ENCODE measurements around the gene CCDC85B.

DNA sequence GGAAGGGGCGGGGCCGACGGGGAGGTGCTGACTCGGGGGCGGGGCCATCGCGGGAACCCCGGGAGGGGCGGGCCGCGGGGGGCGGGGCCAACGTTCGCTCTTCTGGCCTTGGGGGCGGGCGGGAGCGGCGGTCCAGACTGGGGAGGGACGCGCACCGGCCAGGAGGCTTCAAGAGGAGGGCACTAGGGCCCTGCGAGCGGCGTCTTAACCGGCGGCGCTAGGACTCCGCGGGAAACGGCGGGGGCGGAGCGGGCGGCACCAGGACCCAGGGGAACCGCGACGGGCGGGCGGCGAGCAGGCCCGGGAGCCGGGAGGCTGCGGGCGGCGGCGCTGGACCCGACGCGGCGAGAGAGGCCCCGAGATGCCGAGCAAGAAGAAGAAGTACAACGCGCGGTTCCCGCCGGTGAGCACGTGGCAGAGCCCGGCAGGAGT, 28.7 kb downstream of the CCDC85B start, which contains the start of gene DRAP1:
- TF ChIP-seq CTCF (IDR thresholded peaks at IDR 0.05 in 8 of 11, conservative IDR thresholded peaks at IDR 0.05 in 3 of 11): peak in 3 of 11 experiments; percentile 23 to 44 (median 40)
- peak in 1 of 3 donors; percentile 82 for TF ChIP-seq POLR2A (IDR thresholded peaks at IDR 0.05)

Data from spleen (tissue), 7 donors.